ENCODE results near the gene MRPL1.
A peak's percentile ranks its signal among the peaks of the same experiment; 100 is the strongest.

Gene MRPL1

GRCh38 chr4:77862478-77863216 is at the start of gene MRPL1:
Gene MRPL1 (plus strand): TSS chr4:77862830. CDS start chr4:77862849, 19 bp downstream.
- DNase-seq (ENCODE audit: low read depth): peak; percentile 97

GRCh38 chr4:77815636-77816035 is 47.0 kb upstream of the MRPL1 start:
- no peak for DNase-seq (ENCODE audit: low read depth)

- DNase-seq (ENCODE audit: low read depth): no peak
Observed at GRCh38 chr4:77816546-77816945, 46.1 kb upstream of the MRPL1 start.

GRCh38 chr4:77817304-77818072 is 45.1 kb upstream of the MRPL1 start:
- peak; percentile 5 for DNase-seq (ENCODE audit: low read depth)

GRCh38 chr4:77818073-77818601 is 44.5 kb upstream of the MRPL1 start:
- peak; percentile 84 for DNase-seq (ENCODE audit: low read depth)

GRCh38 chr4:77818602-77819403 is 43.8 kb upstream of the MRPL1 start, which contains the start of gene CNOT6L:
Gene CNOT6L (minus strand): TSS chr4:77819368. CDS start chr4:77819308, 60 bp downstream.
- DNase-seq (ENCODE audit: low read depth): peak; percentile 72

GRCh38 chr4:77819404-77819842 is 43.2 kb upstream of the MRPL1 start:
- DNase-seq (ENCODE audit: low read depth): peak; percentile 36

GRCh38 chr4:77819843-77820648 is 42.6 kb upstream of the MRPL1 start:
- DNase-seq (ENCODE audit: low read depth): peak; percentile 85

GRCh38 chr4:77820649-77821561 is 41.7 kb upstream of the MRPL1 start:
- DNase-seq (ENCODE audit: low read depth): peak; percentile 6

GRCh38 chr4:77821775-77822174 is 40.9 kb upstream of the MRPL1 start:
- DNase-seq (ENCODE audit: low read depth): peak; percentile 20

GRCh38 chr4:77826275-77826674 is 36.4 kb upstream of the MRPL1 start:
- DNase-seq (ENCODE audit: low read depth): no peak

- DNase-seq (ENCODE audit: low read depth): no peak
Observed at GRCh38 chr4:77827343-77827742, 35.3 kb upstream of the MRPL1 start.

- DNase-seq (ENCODE audit: low read depth): no peak
Observed at GRCh38 chr4:77833126-77833724, 29.4 kb upstream of the MRPL1 start.

- no peak for DNase-seq (ENCODE audit: low read depth)
Observed at GRCh38 chr4:77834403-77834802, 28.2 kb upstream of the MRPL1 start.

- DNase-seq (ENCODE audit: low read depth): no peak
Observed at GRCh38 chr4:77843628-77844027, 19.0 kb upstream of the MRPL1 start.

- no peak for DNase-seq (ENCODE audit: low read depth)
Observed at GRCh38 chr4:77844363-77844762, 18.3 kb upstream of the MRPL1 start.

GRCh38 chr4:77845400-77845799 is 17.2 kb upstream of the MRPL1 start:
- DNase-seq (ENCODE audit: low read depth): no peak

- no peak for DNase-seq (ENCODE audit: low read depth)
Observed at GRCh38 chr4:77845929-77846328, 16.7 kb upstream of the MRPL1 start.

GRCh38 chr4:77848508-77848907 is 14.1 kb upstream of the MRPL1 start:
- no peak for DNase-seq (ENCODE audit: low read depth)

Data from ELR (cell line).